Naive thymus-derived CD8-positive, alpha-beta T cell (primary cell): ENCODE results near the gene CTNNBIP1. TPM values are rescaled to one million over a fixed set of nuclear protein-coding genes. Genes with fewer than 3 reads are reported as not detected.

ENCODE experiments used
- ATAC-seq, 2 donors: fragments of 150-1000 bp; cut with Tn5 transposase in 1 of 2; sonication (Bioruptor Pico), chemical (Tn5 transposase) in 1 of 2; 1 replicate in 1 of 2; 2 replicates in 1 of 2; pipeline ENCODE4 v1.10.0; 2021; ENCODE audit warnings: mild to moderate bottlenecking in 2 of 2, moderate library complexity in 2 of 2
- POLR2A ChIA-PET: fragments of 350-600 bp; sonication (Branson Sonifier 250); formaldehyde crosslinking; loops from one replicate; lab custom pipeline; 2021; ENCODE audit warnings: antibody characterized with exemption; lab: Charles Lee
- DNase-seq, 10 donors: peaks; one replicate each; pipeline versions ENCODE4 v3.0.0 to v3.0.0-alpha.2; 2020 to 2022
- H3K27ac Mint-ChIP-seq, 10 donors: one replicate each; pipeline ENCODE4 v1.8.0; 2020 to 2022; ENCODE audit warnings: mild to moderate bottlenecking in 10 of 10, mixed read lengths in 10 of 10, moderate library complexity in 4 of 10, inconsistent platforms in 1 of 10
- H3K27me3 Mint-ChIP-seq, 5 donors: one replicate each; pipeline ENCODE4 v1.8.0; 2021 to 2022; ENCODE audit warnings: mixed read lengths in 5 of 5
- H3K36me3 Mint-ChIP-seq, 3 donors: one replicate each; pipeline ENCODE4 v1.8.0; 2020 to 2022; ENCODE audit warnings: mixed read lengths in 3 of 3, mild to moderate bottlenecking in 2 of 3, inconsistent platforms in 1 of 3
- H3K4me1 Mint-ChIP-seq, 4 donors: one replicate each; pipeline ENCODE4 v1.8.0; 2021 to 2022; ENCODE audit warnings: mixed read lengths in 4 of 4
- H3K4me3 Mint-ChIP-seq, 10 donors: one replicate each; pipeline ENCODE4 v1.8.0; 2020 to 2022; ENCODE audit warnings: mild to moderate bottlenecking in 10 of 10, mixed read lengths in 10 of 10, moderate library complexity in 6 of 10, inconsistent platforms in 1 of 10
- H3K9me3 Mint-ChIP-seq, 9 donors: one replicate each; pipeline ENCODE4 v1.8.0; 2020 to 2022; ENCODE audit warnings: mixed read lengths in 9 of 9, mild to moderate bottlenecking in 3 of 9, inconsistent platforms in 1 of 9, moderate library complexity in 1 of 9
- polyA plus RNA-seq, 3 donors: library from polyadenylated mRNA; unstranded; fragments of 300-500 nt; fragmentation: Illumina TruSeq; gene quantifications; one replicate each; pipeline ENCODE4 v1.2.3, GENCODE V29; 2021
- total RNA-seq, 8 experiments: library from RNA in 2 of 8; stranded (reverse) in 2 of 8; gene quantifications; one replicate each; pipeline ENCODE4 v1.2.3 and lab custom pipeline; 2021 to 2026

CTNNBIP1 gene
- total and polyA plus RNA-seq, 5 experiments from 2014 or later = 7.0 to 17.1 (median 8.9) TPM

- ATAC-seq (no peak), DNase-seq (no peak)
- H3K4me3 Mint-ChIP-seq = no peak overlapping the region
- H3K27me3 Mint-ChIP-seq = no peaks in the 10 kb centered on the region
- no peaks in the 10 kb centered on the region for H3K9me3 Mint-ChIP-seq
- POLR2A ChIA-PET = no interaction called here
- H3K27ac Mint-ChIP-seq = no peak overlapping the region
- no peaks in the 10 kb centered on the region for H3K36me3 Mint-ChIP-seq
- H3K4me1 Mint-ChIP-seq = peaks cover 0 to 6% (median 0%) of the 10 kb centered on the region in 4 donors
These were observed 74.7 kb downstream of the CTNNBIP1 start for GRCh38 chr1:9835404-9835757.

- no peaks in the 10 kb centered on the region for H3K9me3 Mint-ChIP-seq
- POLR2A ChIA-PET = interaction anchor here (0.8 kb wide), 1 partner anchor 36 kb away, joined by 3 read pairs; no protein-coding TSS in a partner anchor
- no peak for DNase-seq
- peak overlapping the region in 1 of 10 donors; percentile 85 for H3K27ac Mint-ChIP-seq
- H3K27me3 Mint-ChIP-seq = no peaks in the 10 kb centered on the region
- H3K36me3 Mint-ChIP-seq = no peaks in the 10 kb centered on the region
- ATAC-seq = no peak
- H3K4me1 Mint-ChIP-seq = peaks cover 0 to 6% (median 0%) of the 10 kb centered on the region in 4 donors
- H3K4me3 Mint-ChIP-seq = no peak overlapping the region
These were observed 76.4 kb downstream of the CTNNBIP1 start for GRCh38 chr1:9833632-9834031.

GRCh38 chr1:9827558-9828185 is 82.4 kb downstream of the CTNNBIP1 start:
- H3K27me3 Mint-ChIP-seq = no peaks in the 10 kb centered on the region
- H3K4me1 Mint-ChIP-seq = peaks cover 11 to 32% (median 29%) of the 10 kb centered on the region in 4 donors
- H3K9me3 Mint-ChIP-seq = no peaks in the 10 kb centered on the region
- peak overlapping the region in 3 of 10 donors; percentile 14 to 35 (median 15) for H3K27ac Mint-ChIP-seq
- H3K36me3 Mint-ChIP-seq = no peaks in the 10 kb centered on the region
- POLR2A ChIA-PET = no interaction called here
- ATAC-seq = no peak
- H3K4me3 Mint-ChIP-seq = peak overlapping the region in 4 of 10 donors; percentile 7 to 58 (median 36)
- no peak for DNase-seq

- Mint-ChIP-seq H3K27ac (peak overlapping the region in 8 of 10 donors; percentile 58 to 95 (median 90)), H3K4me1 (peaks cover 11 to 42% (median 40%) of the 10 kb centered on the region in 4 donors), H3K27me3 (no peaks in the 10 kb centered on the region), H3K4me3 (no peak overlapping the region), H3K36me3 (no peaks in the 10 kb centered on the region), H3K9me3 (no peaks in the 10 kb centered on the region)
- DNase-seq (no peak), ATAC-seq (no peak)
- POLR2A ChIA-PET = interaction anchor here (0.8 to 1.4 kb wide), 4 partner anchors 36 to 197 kb away, joined by 3 to 4 read pairs (median 3); no protein-coding TSS in a partner anchor
These were observed 83.5 kb downstream of the CTNNBIP1 start for GRCh38 chr1:9826616-9827015.

- H3K4me3 Mint-ChIP-seq = peak overlapping the region in 9 of 10 donors; percentile 64 to 88 (median 80)
- no peaks in the 10 kb centered on the region for H3K36me3 Mint-ChIP-seq
- H3K4me1 Mint-ChIP-seq = peaks cover 11 to 46% (median 40%) of the 10 kb centered on the region in 4 donors
- ATAC-seq (no peak), DNase-seq (peak in 1 of 10 donors; percentile 10)
- no peaks in the 10 kb centered on the region for H3K9me3 Mint-ChIP-seq
- POLR2A ChIA-PET = interaction anchor here (1.3 to 1.4 kb wide), 3 partner anchors 37 to 196 kb away, joined by 3 to 4 read pairs (median 3); no protein-coding TSS in a partner anchor
- H3K27ac Mint-ChIP-seq = peak overlapping the region; percentile 63 to 95 (median 92)
- H3K27me3 Mint-ChIP-seq = no peaks in the 10 kb centered on the region
These were observed 84.0 kb downstream of the CTNNBIP1 start for GRCh38 chr1:9826087-9826486.

GRCh38 chr1:9825093-9826074 is 84.7 kb downstream of the CTNNBIP1 start:
- POLR2A ChIA-PET = interaction anchor here (0.6 to 1.3 kb wide), 3 partner anchors 35 to 195 kb away, joined by 3 read pairs; no protein-coding TSS in a partner anchor

GRCh38 chr1:9824702-9825089 is 85.4 kb downstream of the CTNNBIP1 start:
- no peaks in the 10 kb centered on the region for H3K36me3 Mint-ChIP-seq
- POLR2A ChIA-PET = interaction anchor here (0.6 kb wide), 1 partner anchor 34 kb away, joined by 3 read pairs; no protein-coding TSS in a partner anchor
- ATAC-seq = no peak
- peaks cover 13 to 59% (median 48%) of the 10 kb centered on the region in 4 donors for H3K4me1 Mint-ChIP-seq
- peak overlapping the region; percentile 63 to 95 (median 90) for H3K27ac Mint-ChIP-seq
- peak in 1 of 10 donors; percentile 27 for DNase-seq
- H3K9me3 Mint-ChIP-seq = no peaks in the 10 kb centered on the region
- peak overlapping the region; percentile 64 to 88 (median 80) for H3K4me3 Mint-ChIP-seq
- no peaks in the 10 kb centered on the region for H3K27me3 Mint-ChIP-seq

More at GRCh38 chr1:9825093-9826074, 84.7 kb downstream of the CTNNBIP1 start:
- H3K27ac Mint-ChIP-seq = peak overlapping the region; percentile 63 to 95 (median 92)
- H3K36me3 Mint-ChIP-seq = no peaks in the 10 kb centered on the region
- ATAC-seq (peak; percentile 31 to 35), DNase-seq (peak in 8 of 10 donors; percentile 8 to 43 (median 30))
- H3K4me3 Mint-ChIP-seq = peak overlapping the region; percentile 64 to 88 (median 80)
- H3K9me3 Mint-ChIP-seq = no peaks in the 10 kb centered on the region
- peaks cover 13 to 53% (median 46%) of the 10 kb centered on the region in 4 donors for H3K4me1 Mint-ChIP-seq
- H3K27me3 Mint-ChIP-seq = no peaks in the 10 kb centered on the region

GRCh38 chr1:9823943-9824701 is 85.9 kb downstream of the CTNNBIP1 start, which contains the start of gene CLSTN1:
Gene CLSTN1 (minus strand): TSS chr1:9823965. CDS start chr1:9823733, 232 bp downstream.
- ATAC-seq (peak; percentile 75), DNase-seq (peak; percentile 74 to 94 (median 84))
- Mint-ChIP-seq H3K27me3 (no peaks in the 10 kb centered on the region), H3K4me1 (peaks cover 13 to 61% (median 48%) of the 10 kb centered on the region in 4 donors), H3K4me3 (peak within 1 kb of the TSS; percentile 85 to 97 (median 93)), H3K36me3 (no peaks in the 10 kb centered on the region), H3K9me3 (no peaks in the 10 kb centered on the region), H3K27ac (peak within 1 kb of the TSS; percentile 82 to 97 (median 93))
- POLR2A ChIA-PET = interaction anchor here (0.6 to 1.0 kb wide), 3 partner anchors 91 to 172 kb away, joined by 3 read pairs; partner anchors contain the start of gene PIK3CD

GRCh38 chr1:9823693-9823942 is 86.5 kb downstream of the CTNNBIP1 start:
- H3K27ac Mint-ChIP-seq = peak overlapping the region in 1 of 10 donors; percentile 64
- no peaks in the 10 kb centered on the region for H3K27me3 Mint-ChIP-seq
- DNase-seq = no peak
- H3K4me1 Mint-ChIP-seq = peaks cover 13 to 65% (median 48%) of the 10 kb centered on the region in 4 donors
- no peaks in the 10 kb centered on the region for H3K9me3 Mint-ChIP-seq
- peak overlapping the region in 8 of 10 donors; percentile 50 to 79 (median 60) for H3K4me3 Mint-ChIP-seq
- POLR2A ChIA-PET = interaction anchor here (0.6 to 1.0 kb wide), 3 partner anchors 90 to 172 kb away, joined by 3 read pairs; partner anchors contain the start of gene PIK3CD
- H3K36me3 Mint-ChIP-seq = no peaks in the 10 kb centered on the region
- ATAC-seq = peak in 1 of 2 donors; percentile 31

- peaks cover 13 to 65% (median 48%) of the 10 kb centered on the region in 4 donors for H3K4me1 Mint-ChIP-seq
- no peaks in the 10 kb centered on the region for H3K9me3 Mint-ChIP-seq
- H3K4me3 Mint-ChIP-seq = peak overlapping the region; percentile 84 to 97 (median 93)
- peak overlapping the region; percentile 79 to 97 (median 93) for H3K27ac Mint-ChIP-seq
- ATAC-seq = peak; percentile 7 to 19
- H3K27me3 Mint-ChIP-seq = no peaks in the 10 kb centered on the region
- H3K36me3 Mint-ChIP-seq = no peaks in the 10 kb centered on the region
- POLR2A ChIA-PET = interaction anchor here (0.6 to 1.0 kb wide), 4 partner anchors 90 to 171 kb away, joined by 3 to 4 read pairs (median 3); partner anchors contain the start of gene PIK3CD
- peak in 5 of 10 donors; percentile 4 to 34 (median 19) for DNase-seq
These were observed 87.0 kb downstream of the CTNNBIP1 start for GRCh38 chr1:9822897-9823692.

GRCh38 chr1:9822490-9822889 is 87.6 kb downstream of the CTNNBIP1 start:
- no peak for ATAC-seq
- POLR2A ChIA-PET = interaction anchor here (0.9 to 1.0 kb wide), 2 partner anchors 21 to 95 kb away, joined by 3 to 4 read pairs; no protein-coding TSS in a partner anchor
- Mint-ChIP-seq H3K27me3 (no peaks in the 10 kb centered on the region), H3K9me3 (no peaks in the 10 kb centered on the region), H3K4me3 (peak overlapping the region; percentile 84 to 97 (median 93)), H3K36me3 (no peaks in the 10 kb centered on the region), H3K27ac (peak overlapping the region; percentile 79 to 97 (median 93)), H3K4me1 (peaks cover 13 to 60% (median 46%) of the 10 kb centered on the region in 4 donors)
- no peak for DNase-seq
